Inflammatory macrophage treated with lipopolysaccharide for 1 hour (primary cell): ENCODE measurements around the gene TEPSIN.

Experiments
- DNase-seq, 2 donors: peaks; one replicate each; pipeline ENCODE4 v3.0.0-alpha.2; 2020 to 2022

The TEPSIN gene

GRCh38 chr17:81238815-81239713 lies at the start of gene TEPSIN, which contains the start of gene NDUFAF8:
TSS of gene TEPSIN (minus strand) at chr17:81239055. CDS start at chr17:81239033, 22 bp downstream.
TSS of gene NDUFAF8 (plus strand) at chr17:81239318. CDS start at chr17:81239364, 46 bp downstream.
- DNase-seq = peak; percentile 98 to 100

GRCh38 chr17:81287741-81288430 lies 49.0 kb upstream of the TEPSIN start:
- DNase-seq = no peak

GRCh38 chr17:81287152-81287551 lies 48.3 kb upstream of the TEPSIN start:
- DNase-seq = no peak

- no peak for DNase-seq
Measured at GRCh38 chr17:81286491-81287145, 47.8 kb upstream of the TEPSIN start.

GRCh38 chr17:81285894-81286293 lies 47.0 kb upstream of the TEPSIN start:
- DNase-seq = no peak

- DNase-seq = peak; percentile 90 to 93
Measured at GRCh38 chr17:81285179-81285878, 46.5 kb upstream of the TEPSIN start.

GRCh38 chr17:81282876-81283275 lies 44.0 kb upstream of the TEPSIN start:
- DNase-seq = no peak

- DNase-seq = no peak
Measured at GRCh38 chr17:81282141-81282540, 43.3 kb upstream of the TEPSIN start.

- no peak for DNase-seq
Measured at GRCh38 chr17:81280571-81280970, 41.7 kb upstream of the TEPSIN start.

GRCh38 chr17:81279278-81280275 lies 40.7 kb upstream of the TEPSIN start:
- DNase-seq = no peak

- DNase-seq = no peak
Measured at GRCh38 chr17:81278831-81279230, 40.0 kb upstream of the TEPSIN start.

- DNase-seq = no peak
Measured at GRCh38 chr17:81277946-81278693, 39.3 kb upstream of the TEPSIN start.

GRCh38 chr17:81277421-81277820 lies 38.6 kb upstream of the TEPSIN start:
- no peak for DNase-seq

GRCh38 chr17:81276781-81277180 lies 37.9 kb upstream of the TEPSIN start:
- no peak for DNase-seq

- no peak for DNase-seq
Measured at GRCh38 chr17:81274471-81274855, 35.6 kb upstream of the TEPSIN start.

- no peak for DNase-seq
Measured at GRCh38 chr17:81273698-81274470, 35.0 kb upstream of the TEPSIN start.

- no peak for DNase-seq
Measured at GRCh38 chr17:81272616-81273015, 33.8 kb upstream of the TEPSIN start.

GRCh38 chr17:81271226-81271625 lies 32.4 kb upstream of the TEPSIN start:
- DNase-seq = no peak

GRCh38 chr17:81270279-81270678 lies 31.4 kb upstream of the TEPSIN start:
- peak in 1 of 2 donors; percentile 53 for DNase-seq
